Kidney (tissue), 14 donors: ENCODE data around the gene ELOA. TPM values are rescaled to one million over a fixed set of nuclear protein-coding genes. Genes with fewer than 3 reads are reported as not detected.
A peak's percentile ranks its signal among the peaks of the same experiment; 100 is the strongest.
"Not testable (repeated sequence)": the region's sequence is repeated elsewhere in the genome, so short reads cannot be mapped to it uniquely, and the experiment has no call there.

Experiments used
- DNase-seq, 5 donors: peaks; one replicate each; pipeline ENCODE4 v3.0.0-alpha.2; 2013 to 2020
- FAIRE-seq: peaks from 2 replicates; lab custom pipeline; 2012; peaks lifted over from hg19 to GRCh38; lab: Jason Lieb, UNC
- H3K27ac ChIP-seq, 2 donors: one replicate each; pipeline ENCODE4 v1.7.0; 2013; ENCODE audit warnings: low read depth in 2 of 2, low read length in 2 of 2, inconsistent platforms in 1 of 2
- H3K27me3 ChIP-seq: one replicate; pipeline ENCODE4 v1.7.1; 2013; ENCODE audit warnings: low read length, inconsistent platforms; ENCODE audit not compliant: control insufficient read depth, insufficient read depth
- H3K36me3 ChIP-seq, 3 donors: one replicate each; pipeline versions ENCODE4 v1.7.0 to v1.7.1; 2013; ENCODE audit warnings: low read length in 3 of 3, control low read depth in 1 of 3, inconsistent platforms in 1 of 3; ENCODE audit not compliant: insufficient read depth in 3 of 3, control insufficient read depth in 2 of 3
- H3K4me1 ChIP-seq, 3 donors: one replicate each; pipeline versions ENCODE4 v1.7.0 to v1.7.1; 2013; ENCODE audit warnings: low read length in 3 of 3, inconsistent platforms in 1 of 3, low read depth in 1 of 3; ENCODE audit not compliant: control insufficient read depth in 2 of 3, insufficient read depth in 2 of 3
- H3K4me3 ChIP-seq, 3 donors: one replicate each; pipeline versions ENCODE4 v1.7.0 to v1.8.1; 2013; ENCODE audit warnings: low read length in 3 of 3, control low read depth in 1 of 3, inconsistent platforms in 1 of 3
- H3K9ac ChIP-seq, 3 donors: one replicate each; pipeline versions ENCODE4 v1.7.0 to v1.7.1; 2013; ENCODE audit warnings: low read length in 3 of 3, control low read depth in 1 of 3, inconsistent platforms in 1 of 3
- H3K9me3 ChIP-seq, 3 donors: one replicate each; pipeline versions ENCODE4 v1.7.0 to v1.7.1; 2013; ENCODE audit warnings: low read length in 3 of 3, control low read depth in 1 of 3, inconsistent platforms in 1 of 3; ENCODE audit not compliant: control insufficient read depth in 2 of 3, insufficient read depth in 1 of 3
- CTCF ChIP-seq: IDR thresholded peaks from 3 replicates; pipeline ENCODE4 v1.5.1; 2012; ENCODE audit warnings: mild to moderate bottlenecking, moderate library complexity, borderline replicate concordance; ENCODE audit not compliant: insufficient read depth; ENCODE audit errors: extremely low read depth
- intact Hi-C: fragments of 100-400 bp; cut with DNase I; formaldehyde crosslinking; loops from one replicate; pipeline ENCODE4 v1.11.1; 2022
- polyA plus RNA-seq: library from polyadenylated mRNA; stranded (reverse); fragments of 350-450 nt; fragmentation: Illumina TruSeq; extraction: RNeasy Lipid Tissue Mini Kit (QIAGEN cat#74804); gene quantifications from one replicate; pipeline ENCODE4 v1.2.3, GENCODE V29; 2014; ENCODE audit warnings: low read depth, low replicate concordance; ENCODE audit not compliant: insufficient read depth
- total RNA-seq: library from RNA; stranded (reverse); fragmentation: NEBNext Ultra II Directional; extraction: Animal tissue kit (Norgen Biotek cat#: 25700); gene quantifications from one replicate; pipeline ENCODE4 v1.2.1, GENCODE V29; 2021
- donor health status: control.
- donor health status: control.
- donor health status: control.
- donor health status: control.
- donor health status: control.
- donor health status: DM: yes; HTN: yes; CAD: no.
- donor health status: Normal renal cell carcinoma (clear cell type).

The ELOA gene
- total and polyA plus RNA-seq, 2 donors from 2014 or later = 13.7 to 39.1 TPM

GRCh38 chr1:23800400-23801337 lies 57.4 kb downstream of the ELOA start, which contains the start of gene GALE:
Gene GALE (minus strand): TSS chr1:23800754. CDS start chr1:23799007, 1,747 bp downstream.
- Histone ChIP-seq H3K36me3 (peaks cover 0 to 14% (median 3%) of the 10 kb centered on the region in 3 donors), H3K4me3 (peak within 1 kb of the TSS; percentile 72 to 87 (median 76)), H3K27me3 (no peaks in the 10 kb centered on the region), H3K9ac (peak within 1 kb of the TSS; percentile 41 to 87 (median 84)), H3K9me3 (no peaks in the 10 kb centered on the region), H3K27ac (peak within 1 kb of the TSS; percentile 95 to 96), H3K4me1 (peaks cover 0 to 25% (median 14%) of the 10 kb centered on the region in 3 donors)
- DNase-seq (peak; percentile 96 to 99 (median 98)), FAIRE-seq (no peak)
- TF ChIP-seq CTCF = no peak
- intact Hi-C loops = no loop called here

- no peak for DNase-seq
- Histone ChIP-seq H3K9ac (peak overlapping the region; percentile 32 to 87 (median 84)), H3K9me3 (no peaks in the 10 kb centered on the region), H3K4me3 (peak overlapping the region; percentile 72 to 87 (median 75)), H3K36me3 (peaks cover 0 to 14% (median 3%) of the 10 kb centered on the region in 3 donors), H3K27me3 (no peaks in the 10 kb centered on the region), H3K4me1 (peaks cover 0 to 25% (median 14%) of the 10 kb centered on the region in 3 donors), H3K27ac (peak overlapping the region; percentile 95 to 96)
- FAIRE-seq = no peak
- intact Hi-C loops = no loop called here
- no peak for TF ChIP-seq CTCF
These were observed 58.1 kb downstream of the ELOA start for GRCh38 chr1:23801338-23801748.

GRCh38 chr1:23801876-23802275 lies 58.6 kb downstream of the ELOA start:
- H3K4me3 ChIP-seq = peak overlapping the region in 1 of 3 donors; percentile 87
- peak overlapping the region in 1 of 2 donors; percentile 96 for H3K27ac ChIP-seq
- no peak for TF ChIP-seq CTCF
- peaks cover 0 to 25% (median 14%) of the 10 kb centered on the region in 3 donors for H3K4me1 ChIP-seq
- intact Hi-C loops = no loop called here
- no peaks in the 10 kb centered on the region for H3K9me3 ChIP-seq
- peak overlapping the region in 1 of 3 donors; percentile 84 for H3K9ac ChIP-seq
- H3K27me3 ChIP-seq = no peaks in the 10 kb centered on the region
- FAIRE-seq = no peak
- no peak for DNase-seq
- peaks cover 0 to 12% (median 4%) of the 10 kb centered on the region in 3 donors for H3K36me3 ChIP-seq

GRCh38 chr1:23802809-23803342 lies 59.6 kb downstream of the ELOA start:
- peaks cover 0 to 21% (median 12%) of the 10 kb centered on the region in 3 donors for H3K36me3 ChIP-seq
- peaks cover 0 to 22% (median 14%) of the 10 kb centered on the region in 3 donors for H3K4me1 ChIP-seq
- DNase-seq, intact Hi-C loops, H3K27ac ChIP-seq, H3K9me3 ChIP-seq, H3K4me3 ChIP-seq, H3K9ac ChIP-seq, FAIRE-seq, H3K27me3 ChIP-seq: not testable (repeated sequence)
